ENCODE results near the gene NBPF3. TPM values are rescaled to one million over a fixed set of nuclear protein-coding genes. Genes with fewer than 3 reads are reported as not detected.
"Not testable (repeated sequence)": the region's sequence is repeated elsewhere in the genome, so short reads cannot be mapped to it uniquely, and the experiment has no call there.

Gene NBPF3
- total RNA-seq, 1 experiment from 2014 or later = 15.9 TPM

DNA sequence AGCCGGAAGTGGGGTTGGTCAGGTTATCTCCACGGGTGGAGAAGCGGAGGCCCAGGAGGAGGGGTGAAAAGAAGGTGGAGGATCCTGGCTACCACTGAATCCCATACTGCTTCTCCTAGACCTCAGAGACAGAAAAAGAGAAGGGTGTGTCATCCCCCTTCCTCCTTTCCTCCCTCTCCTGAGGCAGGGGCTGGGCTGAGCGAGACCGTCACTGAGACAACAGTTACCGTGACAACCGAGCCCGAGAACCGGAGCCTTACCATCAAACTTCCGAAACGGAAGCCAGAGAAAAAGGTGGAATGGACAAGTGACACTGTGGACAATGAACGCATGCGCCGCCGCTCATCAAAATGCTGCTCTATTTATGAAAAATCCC is 42.1 kb upstream of the NBPF3 start:
- POLR2A ChIA-PET = no interaction called here
- no peak for TF ChIP-seq POLR2AphosphoS5 (IDR thresholded peaks at IDR 0.05; ENCODE audit: low read depth, low read length)
- no peak for TF ChIP-seq TCF7L2 (IDR thresholded peaks at IDR 0.05; ENCODE audit: low read depth, low read length)
- TF ChIP-seq, protein P1, sequence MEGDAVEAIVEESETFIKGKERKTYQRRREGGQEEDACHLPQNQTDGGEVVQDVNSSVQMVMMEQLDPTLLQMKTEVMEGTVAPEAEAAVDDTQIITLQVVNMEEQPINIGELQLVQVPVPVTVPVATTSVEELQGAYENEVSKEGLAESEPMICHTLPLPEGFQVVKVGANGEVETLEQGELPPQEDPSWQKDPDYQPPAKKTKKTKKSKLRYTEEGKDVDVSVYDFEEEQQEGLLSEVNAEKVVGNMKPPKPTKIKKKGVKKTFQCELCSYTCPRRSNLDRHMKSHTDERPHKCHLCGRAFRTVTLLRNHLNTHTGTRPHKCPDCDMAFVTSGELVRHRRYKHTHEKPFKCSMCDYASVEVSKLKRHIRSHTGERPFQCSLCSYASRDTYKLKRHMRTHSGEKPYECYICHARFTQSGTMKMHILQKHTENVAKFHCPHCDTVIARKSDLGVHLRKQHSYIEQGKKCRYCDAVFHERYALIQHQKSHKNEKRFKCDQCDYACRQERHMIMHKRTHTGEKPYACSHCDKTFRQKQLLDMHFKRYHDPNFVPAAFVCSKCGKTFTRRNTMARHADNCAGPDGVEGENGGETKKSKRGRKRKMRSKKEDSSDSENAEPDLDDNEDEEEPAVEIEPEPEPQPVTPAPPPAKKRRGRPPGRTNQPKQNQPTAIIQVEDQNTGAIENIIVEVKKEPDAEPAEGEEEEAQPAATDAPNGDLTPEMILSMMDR (IDR thresholded peaks at IDR 0.05) = no peak
- TF ChIP-seq SIN3A (IDR thresholded peaks at IDR 0.05; ENCODE audit: borderline replicate concordance, insufficient read depth, low read depth, low read length) = no peak
- TF ChIP-seq, protein P2, sequence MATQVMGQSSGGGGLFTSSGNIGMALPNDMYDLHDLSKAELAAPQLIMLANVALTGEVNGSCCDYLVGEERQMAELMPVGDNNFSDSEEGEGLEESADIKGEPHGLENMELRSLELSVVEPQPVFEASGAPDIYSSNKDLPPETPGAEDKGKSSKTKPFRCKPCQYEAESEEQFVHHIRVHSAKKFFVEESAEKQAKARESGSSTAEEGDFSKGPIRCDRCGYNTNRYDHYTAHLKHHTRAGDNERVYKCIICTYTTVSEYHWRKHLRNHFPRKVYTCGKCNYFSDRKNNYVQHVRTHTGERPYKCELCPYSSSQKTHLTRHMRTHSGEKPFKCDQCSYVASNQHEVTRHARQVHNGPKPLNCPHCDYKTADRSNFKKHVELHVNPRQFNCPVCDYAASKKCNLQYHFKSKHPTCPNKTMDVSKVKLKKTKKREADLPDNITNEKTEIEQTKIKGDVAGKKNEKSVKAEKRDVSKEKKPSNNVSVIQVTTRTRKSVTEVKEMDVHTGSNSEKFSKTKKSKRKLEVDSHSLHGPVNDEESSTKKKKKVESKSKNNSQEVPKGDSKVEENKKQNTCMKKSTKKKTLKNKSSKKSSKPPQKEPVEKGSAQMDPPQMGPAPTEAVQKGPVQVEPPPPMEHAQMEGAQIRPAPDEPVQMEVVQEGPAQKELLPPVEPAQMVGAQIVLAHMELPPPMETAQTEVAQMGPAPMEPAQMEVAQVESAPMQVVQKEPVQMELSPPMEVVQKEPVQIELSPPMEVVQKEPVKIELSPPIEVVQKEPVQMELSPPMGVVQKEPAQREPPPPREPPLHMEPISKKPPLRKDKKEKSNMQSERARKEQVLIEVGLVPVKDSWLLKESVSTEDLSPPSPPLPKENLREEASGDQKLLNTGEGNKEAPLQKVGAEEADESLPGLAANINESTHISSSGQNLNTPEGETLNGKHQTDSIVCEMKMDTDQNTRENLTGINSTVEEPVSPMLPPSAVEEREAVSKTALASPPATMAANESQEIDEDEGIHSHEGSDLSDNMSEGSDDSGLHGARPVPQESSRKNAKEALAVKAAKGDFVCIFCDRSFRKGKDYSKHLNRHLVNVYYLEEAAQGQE (IDR thresholded peaks at IDR 0.05; ENCODE audit: insufficient read depth in 1 of 2, low read depth in 2 of 2, low read length in 1 of 2) = no peak
- no peak overlapping the region for H3K4me3 ChIP-seq (ENCODE audit: low read depth in 2 of 2, low read length in 2 of 2)
- H3K27ac ChIP-seq (ENCODE audit: low read length) = no peak overlapping the region
- intact Hi-C loops (cut with micrococcal nuclease; ENCODE audit: unreplicated experiment) (no loop called here), in situ Hi-C loops (cut with HindIII; ENCODE audit: low pct_unique_long_range_greater_than_20kb, low sequenced_read_pairs) (no loop called here)
- no peaks in the 10 kb centered on the region; the same call in 1 of the 2 replicates for H3K27me3 ChIP-seq (ENCODE audit: control insufficient read depth, insufficient read depth, low read length)
- H3K4me1 ChIP-seq (ENCODE audit: control insufficient read depth, insufficient read depth, low read length) = no peaks in the 10 kb centered on the region
- no TSS peak for BruUV-seq (replicated peaks)
- no peak for DNase-seq (ENCODE audit: low read depth, low spot score)
- no peaks in the 10 kb centered on the region for H3K36me3 ChIP-seq (ENCODE audit: control insufficient read depth, insufficient read depth, low read length)
- no peaks in the 10 kb centered on the region for H3K9me3 ChIP-seq (ENCODE audit: control insufficient read depth, insufficient read depth, low read depth, low read length)
- CTCF ChIA-PET = no interaction called here
- no peak for ATAC-seq

DNA sequence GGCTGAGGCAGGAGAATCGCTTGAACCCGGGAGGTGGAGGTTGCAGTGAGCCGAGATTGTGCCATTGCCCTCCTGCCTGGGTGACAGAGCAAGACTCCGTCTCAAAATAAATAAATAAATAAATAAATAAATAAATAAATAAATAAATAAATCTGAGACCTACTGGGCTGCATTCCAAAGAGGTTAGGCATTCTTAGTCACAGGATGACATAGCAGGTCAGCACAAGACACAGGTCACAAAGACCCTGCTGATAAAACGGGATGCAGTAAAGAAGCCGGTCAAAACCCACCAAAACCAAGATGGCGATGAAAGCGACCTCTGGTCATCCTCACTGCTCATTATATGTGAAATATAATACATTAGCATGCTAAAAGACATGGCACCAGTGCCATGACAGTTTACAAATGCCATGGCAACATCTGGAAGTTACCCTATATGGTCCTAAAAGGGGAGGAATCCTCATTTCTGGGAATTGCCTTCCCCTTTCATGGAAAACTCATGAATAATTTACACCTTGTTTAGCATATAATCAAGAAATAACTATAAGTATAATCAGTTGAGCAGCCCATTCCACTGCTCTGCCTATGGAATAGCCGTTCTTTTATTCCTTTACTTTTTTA is 38.1 kb upstream of the NBPF3 start:
- H3K4me1 ChIP-seq (ENCODE audit: control insufficient read depth, insufficient read depth, low read length); H3K9me3 ChIP-seq (ENCODE audit: control insufficient read depth, insufficient read depth, low read depth, low read length); BruUV-seq (replicated peaks); CTCF ChIA-PET; in situ Hi-C loops (cut with HindIII; ENCODE audit: low pct_unique_long_range_greater_than_20kb, low sequenced_read_pairs); H3K36me3 ChIP-seq (ENCODE audit: control insufficient read depth, insufficient read depth, low read length); POLR2A ChIA-PET; intact Hi-C loops (cut with micrococcal nuclease; ENCODE audit: unreplicated experiment); ATAC-seq; H3K27me3 ChIP-seq (ENCODE audit: control insufficient read depth, insufficient read depth, low read length); H3K4me3 ChIP-seq (ENCODE audit: low read depth in 2 of 2, low read length in 2 of 2); H3K27ac ChIP-seq (ENCODE audit: low read length): not testable (repeated sequence)
- peak; percentile 42 for DNase-seq (ENCODE audit: low read depth, low spot score)

DNA sequence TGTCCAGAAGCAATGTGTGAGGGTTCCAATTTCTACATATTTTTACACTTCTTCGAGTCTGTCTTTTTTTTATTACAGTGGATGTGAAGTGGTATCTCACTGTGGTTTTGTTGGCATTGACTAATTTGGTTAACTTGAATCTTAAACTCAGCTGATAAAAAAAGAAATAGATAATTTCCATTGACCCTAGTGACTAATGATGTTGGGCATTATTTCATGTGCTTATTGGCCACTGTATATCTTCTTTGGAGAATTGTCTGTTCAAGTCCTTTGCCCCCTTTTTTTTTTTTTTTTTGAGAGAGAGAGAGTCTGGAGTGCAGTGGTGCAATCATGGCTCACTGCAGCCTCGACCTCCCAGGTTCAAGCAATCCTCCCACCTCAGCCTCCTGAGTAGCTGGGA is 33.3 kb upstream of the NBPF3 start:
- H3K27ac ChIP-seq (ENCODE audit: low read length) = no peak overlapping the region
- DNase-seq (ENCODE audit: low read depth, low spot score) = no peak
- no peak overlapping the region for H3K4me3 ChIP-seq (ENCODE audit: low read depth in 2 of 2, low read length in 2 of 2)
- no TSS peak for BruUV-seq (replicated peaks)
- no peaks in the 10 kb centered on the region for H3K9me3 ChIP-seq (ENCODE audit: control insufficient read depth, insufficient read depth, low read depth, low read length)
- ATAC-seq = no peak
- intact Hi-C loops (cut with micrococcal nuclease; ENCODE audit: unreplicated experiment) = no loop called here
- H3K4me1 ChIP-seq (ENCODE audit: control insufficient read depth, insufficient read depth, low read length) = no peaks in the 10 kb centered on the region
- no peaks in the 10 kb centered on the region for H3K36me3 ChIP-seq (ENCODE audit: control insufficient read depth, insufficient read depth, low read length)
- in situ Hi-C loops (cut with HindIII; ENCODE audit: low pct_unique_long_range_greater_than_20kb, low sequenced_read_pairs) = no loop called here
- TF ChIP-seq, protein P1 (IDR thresholded peaks at IDR 0.05) = no peak
- TF ChIP-seq TCF7L2 (IDR thresholded peaks at IDR 0.05; ENCODE audit: low read depth, low read length) (no peak), SIN3A (IDR thresholded peaks at IDR 0.05; ENCODE audit: borderline replicate concordance, insufficient read depth, low read depth, low read length) (no peak), POLR2AphosphoS5 (IDR thresholded peaks at IDR 0.05; ENCODE audit: low read depth, low read length) (no peak)
- TF ChIP-seq, protein P2 (IDR thresholded peaks at IDR 0.05; ENCODE audit: insufficient read depth in 1 of 2, low read depth in 2 of 2, low read length in 1 of 2) = no peak
- peaks cover 3% of the 10 kb centered on the region; the same call in 1 of the 2 replicates for H3K27me3 ChIP-seq (ENCODE audit: control insufficient read depth, insufficient read depth, low read length)
- ChIA-PET CTCF (no interaction called here), POLR2A (no interaction called here)
